AG04450 (cell line): ENCODE measurements around the gene CSNK1E. TPM values are rescaled to one million over a fixed set of nuclear protein-coding genes. Genes with fewer than 3 reads are reported as not detected.

Source experiments
- CTCF ChIA-PET: fragments of 300-600, 350-600 bp; formaldehyde crosslinking; extraction: SDS; loops from one replicate; lab custom pipeline; 2022; ENCODE audit warnings: antibody characterized with exemption, inconsistent platforms; lab: Charles Lee
- POLR2A ChIA-PET: fragments of 350-600 bp; formaldehyde crosslinking; extraction: SDS; loops from one replicate; lab custom pipeline; 2021; ENCODE audit warnings: antibody characterized with exemption, inconsistent platforms; lab: Yijun Ruan, JAX
- DNase-seq: peaks from one replicate; pipeline ENCODE4 v3.0.0-alpha.2; 2011; ENCODE audit warnings: low read depth, low spot score
- H3K27ac ChIP-seq: one replicate; pipeline ENCODE4 v1.5.1; 2012; ENCODE audit warnings: low read depth, low read length, control low read depth
- H3K27me3 ChIP-seq: one replicate; pipeline ENCODE4 v1.6.0; 2012; ENCODE audit warnings: low read length; ENCODE audit not compliant: control insufficient read depth, insufficient read depth
- H3K4me3 ChIP-seq: 2 replicates; pipeline ENCODE4 v1.5.1; 2011; ENCODE audit warnings: mild to moderate bottlenecking, low read depth, low read length, control low read depth
- H3K9me3 ChIP-seq: 2 replicates; pipeline ENCODE4 v1.5.1; 2012; ENCODE audit warnings: low read length; ENCODE audit not compliant: control insufficient read depth, insufficient read depth
- CTCF ChIP-seq: IDR thresholded peaks from 2 replicates; pipeline ENCODE4 v1.5.1; 2011; ENCODE audit warnings: low read depth, low read length, control low read depth, inconsistent platforms
- polyA plus RNA-seq: library from polyadenylated mRNA; depleted of rRNA; stranded (reverse); fragments of >200 nt; gene quantifications from 2 replicates; pipeline ENCODE4 v1.2.3, GENCODE V29; 2011

CSNK1E gene
- polyA plus RNA-seq, 1 experiment, result 109 TPM

GRCh38 chr22:38311323-38311620 is 6.0 kb downstream of the CSNK1E start:
- peak overlapping the region; percentile 39 for H3K27ac ChIP-seq
- no peaks in the 10 kb centered on the region for H3K9me3 ChIP-seq
- DNase-seq, result no peak
- no peak overlapping the region for H3K4me3 ChIP-seq
- H3K27me3 ChIP-seq, result no peaks in the 10 kb centered on the region
- CTCF ChIA-PET, result no interaction called here
- TF ChIP-seq CTCF, result no peak
- POLR2A ChIA-PET, result interaction anchor here (0.6 kb wide), 1 partner anchor 39 kb away, joined by 3 read pairs; no protein-coding TSS in a partner anchor

- no peaks in the 10 kb centered on the region for H3K9me3 ChIP-seq
- no peak overlapping the region for H3K27ac ChIP-seq
- H3K27me3 ChIP-seq, result no peaks in the 10 kb centered on the region
- TF ChIP-seq CTCF, result no peak
- ChIA-PET POLR2A (no interaction called here), CTCF (no interaction called here)
- 0 out of 2 replicates have a peak overlapping the region, but pooled peaks have one; percentile 4 for H3K4me3 ChIP-seq
- no peak for DNase-seq
These were observed 6.5 kb downstream of the CSNK1E start for GRCh38 chr22:38310518-38311322.

GRCh38 chr22:38309614-38310517 is 7.4 kb downstream of the CSNK1E start:
- POLR2A ChIA-PET, result no interaction called here
- Histone ChIP-seq H3K9me3 (no peaks in the 10 kb centered on the region), H3K4me3 (0 out of 2 replicates have a peak overlapping the region, but pooled peaks have one; percentile 4), H3K27ac (peak overlapping the region; percentile 47), H3K27me3 (no peaks in the 10 kb centered on the region)
- TF ChIP-seq CTCF, result no peak
- CTCF ChIA-PET, result no interaction called here
- DNase-seq, result no peak

GRCh38 chr22:38308791-38309498 is 8.3 kb downstream of the CSNK1E start:
- TF ChIP-seq CTCF, result no peak
- Histone ChIP-seq H3K27me3 (no peaks in the 10 kb centered on the region), H3K27ac (no peak overlapping the region), H3K9me3 (no peaks in the 10 kb centered on the region), H3K4me3 (no peak overlapping the region)
- ChIA-PET POLR2A (no interaction called here), CTCF (no interaction called here)
- no peak for DNase-seq
